ENCODE data around the gene DGKI. TPM values are rescaled to one million over a fixed set of nuclear protein-coding genes. Genes with fewer than 3 reads are reported as not detected.

DGKI gene
- total and polyA plus RNA-seq, 2 of the 13 experiments (the other 11 are each of a cell fraction or from before 2014, with no cell fraction given): 0.09 to 0.17 TPM

DNA sequence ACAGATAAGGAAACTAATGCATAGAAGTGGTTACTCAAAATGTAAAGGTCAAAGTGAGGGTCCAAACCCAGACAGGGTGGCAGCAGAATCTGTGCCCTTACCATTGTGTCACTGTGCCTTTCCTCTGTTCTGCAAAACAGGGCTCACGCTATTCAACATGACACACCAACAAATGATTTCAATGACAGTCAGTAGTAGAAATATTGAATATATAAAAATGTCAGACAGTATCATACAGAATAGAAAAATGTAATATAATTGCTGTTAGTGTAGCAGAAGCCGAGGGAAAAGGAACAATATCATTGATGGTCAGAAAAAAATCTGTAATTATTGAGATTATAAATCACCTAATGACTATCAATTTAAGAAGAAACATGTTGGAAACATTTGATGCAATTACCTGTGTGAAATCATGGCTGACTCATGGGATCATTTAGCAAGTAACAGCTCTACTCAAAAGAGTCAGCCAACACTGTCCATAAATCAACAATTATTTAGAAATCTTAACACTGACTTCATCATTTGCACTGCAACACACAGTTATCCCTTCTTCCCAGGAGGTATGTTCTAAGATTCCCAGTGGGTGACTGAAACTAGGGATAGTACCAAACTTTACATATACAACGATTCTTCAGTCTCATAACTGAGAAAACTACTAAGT, 198.7 kb downstream of the DGKI start (continued):
- no peak for TF ChIP-seq U2AF1 (optimal IDR thresholded peaks at IDR 0.05; ENCODE audit: low read depth, low read length)

DNA sequence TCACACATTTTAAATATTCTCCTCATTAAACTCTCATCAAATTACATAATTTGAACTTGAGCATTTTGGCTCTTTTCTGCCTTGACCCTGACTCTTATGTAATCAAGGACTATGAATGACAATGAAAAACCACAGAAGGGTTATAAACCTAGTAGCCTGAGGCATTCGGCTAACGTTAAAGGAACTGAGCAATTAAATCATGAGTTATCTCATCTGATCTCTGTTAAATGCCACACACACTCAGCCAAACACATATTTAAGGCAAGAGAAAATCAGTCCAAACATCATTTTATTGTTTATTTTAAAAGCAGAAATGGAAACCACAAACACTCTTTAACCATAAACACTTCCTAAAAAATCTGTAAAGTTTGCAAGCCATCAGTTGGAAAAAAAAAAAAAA, 204.3 kb downstream of the DGKI start:
- DNase-seq (ENCODE audit: low spot score) (no peak), FAIRE-seq (no peak), ATAC-seq (no peak)
- no peak overlapping the region for H3K4me3 ChIP-seq (replicated peaks in 1 of 3; ENCODE audit: insufficient read depth in 1 of 3, low read depth in 2 of 3, low read length in 3 of 3)
- TF ChIP-seq ZNF160 (CRISPR knock-in tag; IDR thresholded peaks at IDR 0.05) (no peak), ZKSCAN8 (CRISPR knock-in tag; IDR thresholded peaks at IDR 0.05; ENCODE audit: borderline replicate concordance) (no peak), ZSCAN12 (CRISPR knock-in tag; IDR thresholded peaks at IDR 0.05) (no peak), DRAP1 (CRISPR knock-in tag; IDR thresholded peaks at IDR 0.05) (no peak), NFRKB (IDR thresholded peaks at IDR 0.05) (no peak), ZSCAN22 (CRISPR knock-in tag; IDR thresholded peaks at IDR 0.05) (no peak), ZBTB1 (CRISPR knock-in tag; IDR thresholded peaks at IDR 0.05; ENCODE audit: borderline replicate concordance) (no peak), ZNF781 (CRISPR knock-in tag; IDR thresholded peaks at IDR 0.05; ENCODE audit: borderline replicate concordance, not compliant biosample characterization) (no peak), REPIN1 (CRISPR knock-in tag; IDR thresholded peaks at IDR 0.05; ENCODE audit: borderline replicate concordance, low read depth) (no peak)
- TF ChIP-seq, protein P1, sequence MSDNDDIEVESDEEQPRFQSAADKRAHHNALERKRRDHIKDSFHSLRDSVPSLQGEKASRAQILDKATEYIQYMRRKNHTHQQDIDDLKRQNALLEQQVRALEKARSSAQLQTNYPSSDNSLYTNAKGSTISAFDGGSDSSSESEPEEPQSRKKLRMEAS (IDR thresholded peaks at IDR 0.05): no peak
- H3K27me3 ChIP-seq (ENCODE audit: control insufficient read depth in 1 of 2, insufficient read depth in 2 of 2, low read length in 2 of 2): no peaks in the 10 kb centered on the region; a peak in 1 of 5 replicates
- BruUV-seq (replicated peaks): no TSS peak
- 46% methylated on average over 2 of the region's 2 CpGs for WGBS (ENCODE audit: low lambda C conversion rate)
- H2AFZ ChIP-seq (ENCODE audit: low read length): no peak overlapping the region
- H3K36me3 ChIP-seq (replicated peaks in 1 of 2; ENCODE audit: control insufficient read depth in 1 of 2, insufficient read depth in 2 of 2, low read length in 2 of 2): no peaks in the 10 kb centered on the region
- ChIA-PET CTCF (ENCODE audit: low intra/inter-chr PET ratio, low total read pairs) (no interaction called here), POLR2A (no interaction called here)
- no peaks in the 10 kb centered on the region for H3K9me3 ChIP-seq (ENCODE audit: low read length)
- H3K4me1 ChIP-seq (ENCODE audit: insufficient read depth, low read length): no peaks in the 10 kb centered on the region
- H3K27ac ChIP-seq (ENCODE audit: extremely low read length, insufficient read depth, low read length): no peak overlapping the region
- H3K9ac ChIP-seq (ENCODE audit: insufficient read depth, low read depth, low read length): no peak overlapping the region
- no peaks in the 10 kb centered on the region for H4K20me1 ChIP-seq (ENCODE audit: insufficient read depth, low read length)
- H3K4me2 ChIP-seq (ENCODE audit: low read depth, low read length): no peak overlapping the region
- no peaks in the 10 kb centered on the region for H3K79me2 ChIP-seq (ENCODE audit: insufficient read depth, low read length)
- in situ Hi-C loops (cut with HindIII; ENCODE audit: extremely low pct_ligation_motif_present, low pct_unique_long_range_greater_than_20kb) (no loop called here), intact Hi-C loops (cut with micrococcal nuclease; ENCODE audit: unreplicated experiment) (no loop called here)
